ENCODE data around the gene KCNQ1.

DNA sequence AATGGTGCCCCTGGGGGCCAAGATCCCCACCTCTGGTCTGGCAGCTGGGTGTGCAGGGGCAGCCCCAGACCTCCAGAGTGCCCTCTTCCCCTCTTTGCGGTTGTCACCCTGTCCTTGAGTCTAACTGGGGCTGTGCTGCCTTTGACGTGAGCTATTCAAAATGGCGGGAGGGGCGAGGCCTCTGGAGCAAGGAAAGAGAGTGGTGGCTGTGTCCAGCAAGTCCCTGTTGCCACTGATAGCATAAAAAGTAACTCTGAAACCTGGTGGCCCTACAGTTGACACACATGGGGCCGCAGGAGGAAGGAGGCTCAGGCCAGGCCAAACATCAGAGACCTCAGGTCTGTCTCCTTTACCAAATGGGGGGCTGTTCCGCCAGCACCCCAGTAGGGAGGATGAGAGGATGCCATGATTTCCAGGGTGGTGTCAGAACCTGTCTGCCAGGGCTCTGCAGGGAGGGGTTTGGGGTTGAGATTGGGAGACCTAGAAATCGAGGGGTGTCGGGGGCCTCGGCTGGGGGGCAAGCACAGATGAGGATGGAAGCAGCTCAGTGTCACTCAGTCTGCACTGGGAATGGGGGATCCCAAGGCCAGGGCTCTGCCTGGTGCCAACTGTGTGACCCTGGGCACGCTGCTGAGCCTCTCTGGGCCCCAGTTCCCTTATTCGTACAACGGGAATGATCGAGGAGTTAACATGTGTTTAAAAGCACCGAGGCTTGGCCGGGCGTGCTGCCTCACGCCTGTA is 304.2 kb downstream of the KCNQ1 start:
- TF ChIP-seq, protein P1, sequence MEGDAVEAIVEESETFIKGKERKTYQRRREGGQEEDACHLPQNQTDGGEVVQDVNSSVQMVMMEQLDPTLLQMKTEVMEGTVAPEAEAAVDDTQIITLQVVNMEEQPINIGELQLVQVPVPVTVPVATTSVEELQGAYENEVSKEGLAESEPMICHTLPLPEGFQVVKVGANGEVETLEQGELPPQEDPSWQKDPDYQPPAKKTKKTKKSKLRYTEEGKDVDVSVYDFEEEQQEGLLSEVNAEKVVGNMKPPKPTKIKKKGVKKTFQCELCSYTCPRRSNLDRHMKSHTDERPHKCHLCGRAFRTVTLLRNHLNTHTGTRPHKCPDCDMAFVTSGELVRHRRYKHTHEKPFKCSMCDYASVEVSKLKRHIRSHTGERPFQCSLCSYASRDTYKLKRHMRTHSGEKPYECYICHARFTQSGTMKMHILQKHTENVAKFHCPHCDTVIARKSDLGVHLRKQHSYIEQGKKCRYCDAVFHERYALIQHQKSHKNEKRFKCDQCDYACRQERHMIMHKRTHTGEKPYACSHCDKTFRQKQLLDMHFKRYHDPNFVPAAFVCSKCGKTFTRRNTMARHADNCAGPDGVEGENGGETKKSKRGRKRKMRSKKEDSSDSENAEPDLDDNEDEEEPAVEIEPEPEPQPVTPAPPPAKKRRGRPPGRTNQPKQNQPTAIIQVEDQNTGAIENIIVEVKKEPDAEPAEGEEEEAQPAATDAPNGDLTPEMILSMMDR (conservative IDR thresholded peaks at IDR 0.05 in 1 of 2, IDR thresholded peaks at IDR 0.05 in 1 of 2; ENCODE audit: low read depth in 1 of 2, low read length in 2 of 2), result no peak
- no peak for TF ChIP-seq EZH2 (IDR thresholded peaks at IDR 0.05; ENCODE audit: low read length, missing control alignments)

Measured in fibroblast of lung (primary cell).